ENCODE data around the gene BCL3. TPM values are rescaled to one million over a fixed set of nuclear protein-coding genes. Genes with fewer than 3 reads are reported as not detected.
A peak's percentile ranks its signal among the peaks of the same experiment; 100 is the strongest.

Gene BCL3
- total RNA-seq, 1 experiment from 2014 or later, result 2.2 TPM

- WGBS (ENCODE audit: extremely low coverage, insufficient read length, low lambda C conversion rate), result no CpG with 5 or more reads among the region's 17 CpGs
- H3K36me3 Mint-ChIP-seq (ENCODE audit: insufficient read depth in 1 of 3, low read depth in 3 of 3), result no peaks in the 10 kb centered on the region; a peak in 1 of 7 replicates
Observed at GRCh38 chr19:44702551-44703176, 45.8 kb upstream of the BCL3 start.

More at GRCh38 chr19:44702551-44703176, 45.8 kb upstream of the BCL3 start:
- no peak overlapping the region for H4K5ac ChIP-seq (ENCODE audit: insufficient read length, low read depth, low read length)
- TF ChIP-seq, protein P1, sequence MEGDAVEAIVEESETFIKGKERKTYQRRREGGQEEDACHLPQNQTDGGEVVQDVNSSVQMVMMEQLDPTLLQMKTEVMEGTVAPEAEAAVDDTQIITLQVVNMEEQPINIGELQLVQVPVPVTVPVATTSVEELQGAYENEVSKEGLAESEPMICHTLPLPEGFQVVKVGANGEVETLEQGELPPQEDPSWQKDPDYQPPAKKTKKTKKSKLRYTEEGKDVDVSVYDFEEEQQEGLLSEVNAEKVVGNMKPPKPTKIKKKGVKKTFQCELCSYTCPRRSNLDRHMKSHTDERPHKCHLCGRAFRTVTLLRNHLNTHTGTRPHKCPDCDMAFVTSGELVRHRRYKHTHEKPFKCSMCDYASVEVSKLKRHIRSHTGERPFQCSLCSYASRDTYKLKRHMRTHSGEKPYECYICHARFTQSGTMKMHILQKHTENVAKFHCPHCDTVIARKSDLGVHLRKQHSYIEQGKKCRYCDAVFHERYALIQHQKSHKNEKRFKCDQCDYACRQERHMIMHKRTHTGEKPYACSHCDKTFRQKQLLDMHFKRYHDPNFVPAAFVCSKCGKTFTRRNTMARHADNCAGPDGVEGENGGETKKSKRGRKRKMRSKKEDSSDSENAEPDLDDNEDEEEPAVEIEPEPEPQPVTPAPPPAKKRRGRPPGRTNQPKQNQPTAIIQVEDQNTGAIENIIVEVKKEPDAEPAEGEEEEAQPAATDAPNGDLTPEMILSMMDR (conservative IDR thresholded peaks at IDR 0.05), result no peak
- no peak overlapping the region for H3K14ac ChIP-seq (ENCODE audit: insufficient read depth, low read length)
- H3K56ac ChIP-seq (ENCODE audit: insufficient read length, low read depth, low read length), result no peak overlapping the region
- H3K79me1 ChIP-seq (ENCODE audit: insufficient read depth, low read depth, low read length, poor library complexity, severe bottlenecking), result no peaks in the 10 kb centered on the region
- no peak overlapping the region for H4K91ac ChIP-seq (ENCODE audit: insufficient read length, low read depth, low read length)
- H4K20me1 ChIP-seq (ENCODE audit: control insufficient read depth, insufficient read depth, insufficient read length), result no peaks in the 10 kb centered on the region
- H3K4ac ChIP-seq (ENCODE audit: low read depth, low read length), result no peak overlapping the region
- H3K27me3 ChIP-seq (ENCODE audit: insufficient read depth, low read length), result no peaks in the 10 kb centered on the region
- no peak overlapping the region for H4K8ac ChIP-seq (replicated peaks; ENCODE audit: insufficient read length, low read depth, low read length)
- no peaks in the 10 kb centered on the region for H3K23me2 ChIP-seq (ENCODE audit: insufficient read length, low read depth, low read length, poor library complexity, severe bottlenecking)
- H2AK5ac ChIP-seq (ENCODE audit: insufficient read length, low read length), result no peak overlapping the region
- H2BK12ac ChIP-seq (ENCODE audit: insufficient read length, low read depth, low read length), result no peak overlapping the region
- no peak overlapping the region for H3K4me2 ChIP-seq (ENCODE audit: insufficient read depth, insufficient read length, low read length)
- Mint-ChIP-seq H3K9me3 (no peaks in the 10 kb centered on the region), H3K27ac (peak overlapping the region in 1 of 3 experiments; percentile 44; a peak in 1 of 7 replicates), H3K4me3 (no peak overlapping the region), H3K4me1 (peaks cover 0 to under 1% of the 10 kb centered on the region in 2 experiments; a peak in 1 of 4 replicates), H3K27me3 (ENCODE audit: low read depth) (peaks cover 5% of the 10 kb centered on the region)
- no peak overlapping the region for H3K9ac ChIP-seq (ENCODE audit: extremely low read depth, insufficient read length, low read length)
- H3K27ac ChIP-seq (ENCODE audit: insufficient read length, low read depth, low read length), result no peak overlapping the region
- H3T11ph ChIP-seq (ENCODE audit: low read length), result no peak overlapping the region
- H2BK15ac ChIP-seq (ENCODE audit: low read depth, low read length), result no peak overlapping the region
- H2BK5ac ChIP-seq (ENCODE audit: insufficient read length, low read length), result no peak overlapping the region
- H3K9me3 ChIP-seq (ENCODE audit: control insufficient read depth, low read depth, low read length), result no peaks in the 10 kb centered on the region
- no peak overlapping the region for H3K23ac ChIP-seq (ENCODE audit: insufficient read length, low read depth, low read length)
- no peak overlapping the region for H2BK20ac ChIP-seq (ENCODE audit: low read depth, low read length, poor library complexity, severe bottlenecking)
- H2BK120ac ChIP-seq (ENCODE audit: low read depth, low read length, poor library complexity, severe bottlenecking), result no peak overlapping the region
- H3K79me2 ChIP-seq (ENCODE audit: insufficient read depth, low read length), result no peaks in the 10 kb centered on the region
- no peaks in the 10 kb centered on the region for H3K4me1 ChIP-seq (ENCODE audit: insufficient read depth, low read length)
- no peak overlapping the region for H3K18ac ChIP-seq (ENCODE audit: insufficient read length, low read depth, low read length)
- H2AFZ ChIP-seq (ENCODE audit: low read length), result no peak overlapping the region
- DNase-seq, result no peak

Measured in H9 (cell line).